CD4-positive, CD25-positive, alpha-beta regulatory T cell (primary cell): ENCODE results near the gene RNLS. TPM values are rescaled to one million over a fixed set of nuclear protein-coding genes. Genes with fewer than 3 reads are reported as not detected.

Source experiments
- ATAC-seq, 2 donors: fragments of 150-1000 bp; cut with Tn5 transposase; one replicate each; pipeline ENCODE4 v1.10.0; 2021; ENCODE audit warnings: low read depth in 2 of 2, moderate number of reproducible peaks in 2 of 2, moderate library complexity in 1 of 2
- DNase-seq, 3 donors: peaks; one replicate each; pipeline versions ENCODE4 v3.0.0 to v3.0.0-alpha.2; 2012 to 2022; ENCODE audit warnings: mixed read lengths in 1 of 3
- H3K27ac ChIP-seq: one replicate; pipeline ENCODE4 v1.7.0; 2013; ENCODE audit warnings: mild to moderate bottlenecking, low read length; ENCODE audit not compliant: insufficient read depth, poor library complexity, severe bottlenecking
- H3K27me3 ChIP-seq: one replicate; pipeline ENCODE4 v1.7.0; 2013; ENCODE audit warnings: low read length; ENCODE audit not compliant: control insufficient read depth, insufficient read depth
- H3K36me3 ChIP-seq: one replicate; pipeline ENCODE4 v1.7.0; 2013; ENCODE audit warnings: mild to moderate bottlenecking, low read length, moderate library complexity; ENCODE audit not compliant: control insufficient read depth, insufficient read depth
- H3K4me1 ChIP-seq: 2 replicates; pipeline ENCODE4 v1.7.0; 2013; ENCODE audit warnings: mild to moderate bottlenecking, low read length; ENCODE audit not compliant: insufficient read depth, control insufficient read depth, poor library complexity, severe bottlenecking
- H3K4me3 ChIP-seq: one replicate; pipeline ENCODE4 v1.7.0; 2013; ENCODE audit warnings: low read depth, mild to moderate bottlenecking, low read length, moderate library complexity
- H3K9me3 ChIP-seq, 2 experiments: 1 replicate in 1 of 2; 2 replicates in 1 of 2; pipeline ENCODE4 v1.7.0; 2013; ENCODE audit warnings: low read length in 2 of 2, mild to moderate bottlenecking in 1 of 2, moderate library complexity in 1 of 2; ENCODE audit not compliant: control insufficient read depth in 2 of 2
- H3K27ac Mint-ChIP-seq, 3 donors: one replicate each; pipeline ENCODE4 v1.8.0; 2020 to 2022; ENCODE audit warnings: mild to moderate bottlenecking in 3 of 3, mixed read lengths in 3 of 3, moderate library complexity in 2 of 3
- H3K27me3 Mint-ChIP-seq: one replicate; pipeline ENCODE4 v1.8.0; 2022; ENCODE audit warnings: mild to moderate bottlenecking, mixed read lengths
- H3K36me3 Mint-ChIP-seq: one replicate; pipeline ENCODE4 v1.8.0; 2020; ENCODE audit warnings: mixed read lengths
- H3K4me1 Mint-ChIP-seq, 4 donors: one replicate each; pipeline ENCODE4 v1.8.0; 2020 to 2022; ENCODE audit warnings: mixed read lengths in 4 of 4, mild to moderate bottlenecking in 1 of 4
- H3K4me3 Mint-ChIP-seq, 4 donors: one replicate each; pipeline ENCODE4 v1.8.0; 2020 to 2022; ENCODE audit warnings: mild to moderate bottlenecking in 4 of 4, mixed read lengths in 4 of 4, moderate library complexity in 3 of 4
- H3K9me3 Mint-ChIP-seq, 7 donors: one replicate each; pipeline ENCODE4 v1.8.0; 2020 to 2022; ENCODE audit warnings: mixed read lengths in 7 of 7, mild to moderate bottlenecking in 3 of 7, moderate library complexity in 2 of 7
- polyA plus RNA-seq, 4 donors: library from polyadenylated mRNA; unstranded; fragments of 300-500 nt; fragmentation: Illumina TruSeq; gene quantifications; one replicate each; pipeline ENCODE4 v1.2.3, GENCODE V29; 2021
- total RNA-seq: library from RNA; stranded (reverse); gene quantifications from one replicate; pipeline ENCODE4 v1.2.3, GENCODE V29; 2022

RNLS gene
- total and polyA plus RNA-seq, 5 donors from 2014 or later: 1.6 to 5.6 (median 4.4) TPM

- no peak overlapping the region for H3K27ac ChIP-seq
- no peaks in the 10 kb centered on the region for H3K36me3 Mint-ChIP-seq
- peaks cover 2% of the 10 kb centered on the region for H3K27me3 ChIP-seq
- H3K4me1 ChIP-seq: no peaks in the 10 kb centered on the region
- H3K9me3 Mint-ChIP-seq: peaks cover 0 to 2% (median 0%) of the 10 kb centered on the region in 7 donors
- H3K4me1 Mint-ChIP-seq: no peaks in the 10 kb centered on the region
- no peak overlapping the region for H3K4me3 ChIP-seq
- H3K36me3 ChIP-seq: no peaks in the 10 kb centered on the region
- no peak overlapping the region for H3K4me3 Mint-ChIP-seq
- ATAC-seq (no peak), DNase-seq (no peak)
- no peak overlapping the region for H3K27ac Mint-ChIP-seq
- H3K27me3 Mint-ChIP-seq: peaks cover 15% of the 10 kb centered on the region
- H3K9me3 ChIP-seq: no peaks in the 10 kb centered on the region
These were observed 46.7 kb downstream of the RNLS start for GRCh38 chr10:88536437-88536836.

DNA sequence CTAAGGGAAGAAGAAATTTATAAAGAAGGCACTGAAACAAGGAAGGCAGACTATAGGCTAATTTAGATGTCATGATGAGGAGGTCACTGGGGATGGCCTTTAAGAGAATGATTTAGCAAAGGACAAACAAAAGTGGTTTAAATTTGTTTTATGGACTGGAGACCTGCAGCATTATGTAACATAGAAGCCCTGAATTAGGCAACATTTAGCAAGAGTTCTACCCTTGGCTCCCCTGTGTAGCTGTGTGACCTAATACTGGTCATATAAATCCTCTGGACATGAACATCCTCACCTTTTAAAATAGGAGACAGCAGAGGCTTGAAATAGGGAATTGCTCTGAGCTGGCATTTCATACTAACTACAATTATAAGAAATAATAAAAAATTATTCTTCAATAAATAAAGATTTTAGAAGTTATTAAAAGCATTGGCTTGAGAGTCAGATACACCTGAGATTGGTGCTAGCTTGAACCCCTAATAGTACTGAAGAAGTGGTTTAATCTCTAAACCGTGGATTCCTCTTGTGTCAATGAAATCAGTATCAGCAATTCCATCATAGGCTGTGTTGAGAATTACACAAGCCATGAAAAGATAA, 48.9 kb downstream of the RNLS start:
- no peak overlapping the region for H3K27ac ChIP-seq
- no peak overlapping the region for H3K4me3 ChIP-seq
- peaks cover 2% of the 10 kb centered on the region for H3K27me3 ChIP-seq
- peaks cover 15% of the 10 kb centered on the region for H3K27me3 Mint-ChIP-seq
- H3K9me3 ChIP-seq: no peaks in the 10 kb centered on the region
- no peak for DNase-seq
- H3K36me3 ChIP-seq: no peaks in the 10 kb centered on the region
- no peaks in the 10 kb centered on the region for H3K4me1 ChIP-seq
- no peak overlapping the region for H3K4me3 Mint-ChIP-seq
- H3K36me3 Mint-ChIP-seq: no peaks in the 10 kb centered on the region
- peaks cover 0 to 2% (median 0%) of the 10 kb centered on the region in 7 donors for H3K9me3 Mint-ChIP-seq
- peaks cover 0 to 3% (median 0%) of the 10 kb centered on the region in 4 donors for H3K4me1 Mint-ChIP-seq
- ATAC-seq: no peak
- no peak overlapping the region for H3K27ac Mint-ChIP-seq

DNA sequence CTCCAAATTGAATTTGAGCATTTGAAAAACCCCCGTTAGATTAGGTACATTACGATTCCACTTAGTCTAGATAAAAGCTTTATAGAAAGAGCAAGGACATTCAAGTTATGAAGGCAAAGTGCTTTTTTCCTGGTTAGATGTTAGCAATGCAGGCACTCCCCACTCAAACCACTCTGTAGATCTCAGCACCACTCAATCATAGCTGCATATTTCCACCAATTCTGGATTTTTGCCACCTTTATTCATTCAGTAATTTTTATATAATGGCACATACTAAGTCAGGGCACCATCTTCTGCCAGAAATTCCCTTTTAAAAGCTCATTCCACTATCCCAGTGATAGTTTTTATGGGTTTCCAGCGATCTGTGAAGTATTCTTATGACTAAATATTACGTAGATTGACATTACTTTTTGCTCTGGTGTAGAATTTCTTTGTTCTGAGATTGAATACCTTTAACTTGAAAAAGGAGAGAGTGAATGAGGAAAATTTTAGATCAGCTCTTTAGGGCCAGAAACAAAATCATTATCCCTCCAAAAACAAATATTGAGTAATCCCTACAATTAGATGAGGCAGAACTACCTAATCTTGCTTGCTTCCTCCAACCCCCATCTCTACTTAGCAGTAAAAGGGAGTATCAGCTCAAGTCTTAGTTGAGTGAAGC, 51.6 kb downstream of the RNLS start:
- H3K27ac Mint-ChIP-seq: no peak overlapping the region
- Histone ChIP-seq H3K27ac (no peak overlapping the region), H3K9me3 (no peaks in the 10 kb centered on the region), H3K4me3 (no peak overlapping the region), H3K4me1 (no peaks in the 10 kb centered on the region), H3K27me3 (peaks cover 2% of the 10 kb centered on the region), H3K36me3 (no peaks in the 10 kb centered on the region)
- DNase-seq (no peak), ATAC-seq (no peak)
- peaks cover 0 to 3% (median 0%) of the 10 kb centered on the region in 4 donors for H3K4me1 Mint-ChIP-seq
- peaks cover 0 to 2% (median 0%) of the 10 kb centered on the region in 7 donors for H3K9me3 Mint-ChIP-seq
- H3K4me3 Mint-ChIP-seq: no peak overlapping the region
- H3K36me3 Mint-ChIP-seq: no peaks in the 10 kb centered on the region
- H3K27me3 Mint-ChIP-seq: peaks cover 9% of the 10 kb centered on the region

DNA sequence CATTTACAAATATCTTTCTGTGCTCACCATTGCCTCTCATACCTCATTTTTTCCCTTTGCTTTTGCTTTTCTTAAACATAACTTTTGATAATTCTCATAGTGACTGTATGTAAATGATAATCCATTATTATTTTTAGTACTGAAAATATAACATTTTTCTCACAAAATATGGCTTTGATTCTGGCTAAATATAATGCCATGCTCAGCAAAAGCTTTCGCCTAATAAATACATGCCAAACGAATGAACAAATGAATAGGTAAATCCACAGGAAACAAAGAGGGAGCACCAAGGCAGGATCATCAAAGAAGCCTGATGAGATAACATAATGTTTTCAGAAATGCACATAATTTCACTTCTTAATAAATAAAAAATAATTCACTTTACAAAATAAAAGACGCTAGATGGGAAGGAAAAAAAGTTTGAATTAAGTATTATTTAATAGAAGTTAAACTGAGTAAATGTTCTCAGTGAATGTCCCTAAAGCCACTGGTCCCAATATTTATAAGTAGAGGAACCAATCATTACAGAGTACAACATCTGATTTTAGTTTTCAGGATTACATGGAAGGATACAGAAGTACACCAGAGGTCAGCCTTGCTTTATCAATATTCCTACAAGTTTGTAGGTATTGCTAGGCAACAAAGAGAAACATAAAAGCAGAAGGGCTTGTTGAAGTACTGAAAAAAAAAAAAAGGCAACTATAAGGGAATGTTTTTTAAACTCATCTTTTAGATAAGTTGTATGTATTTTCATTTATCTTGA, 52.3 kb downstream of the RNLS start:
- Mint-ChIP-seq H3K4me3 (no peak overlapping the region), H3K36me3 (no peaks in the 10 kb centered on the region), H3K9me3 (peaks cover 0 to 2% (median 0%) of the 10 kb centered on the region in 7 donors), H3K27ac (no peak overlapping the region), H3K4me1 (peaks cover 0 to 3% (median 0%) of the 10 kb centered on the region in 4 donors), H3K27me3 (peaks cover 9% of the 10 kb centered on the region)
- Histone ChIP-seq H3K36me3 (no peaks in the 10 kb centered on the region), H3K4me3 (no peak overlapping the region), H3K27ac (no peak overlapping the region), H3K9me3 (no peaks in the 10 kb centered on the region), H3K27me3 (peaks cover 2% of the 10 kb centered on the region), H3K4me1 (no peaks in the 10 kb centered on the region)
- ATAC-seq (no peak), DNase-seq (no peak)

DNA sequence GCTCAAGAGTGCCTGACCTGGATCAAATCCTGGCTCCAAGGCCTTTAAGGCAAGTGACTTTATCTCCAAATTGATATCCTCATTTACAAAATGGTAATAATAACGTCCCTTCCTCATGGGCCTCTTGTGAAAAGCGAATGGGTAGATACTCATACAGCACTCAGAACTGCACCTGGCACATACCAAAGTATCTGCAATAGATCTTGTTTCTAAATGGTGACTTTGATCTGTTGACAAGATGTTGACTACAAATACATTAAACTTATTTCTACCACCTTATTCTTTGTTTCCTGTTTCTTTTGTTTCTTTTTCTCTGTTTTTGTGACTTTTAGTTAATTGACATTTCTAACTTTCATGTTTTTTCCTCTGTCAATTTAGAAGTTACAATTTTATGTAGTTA, 53.0 kb downstream of the RNLS start:
- Mint-ChIP-seq H3K4me3 (no peak overlapping the region), H3K4me1 (peaks cover 0 to 3% (median 0%) of the 10 kb centered on the region in 4 donors), H3K27me3 (peaks cover 11% of the 10 kb centered on the region), H3K27ac (no peak overlapping the region), H3K36me3 (no peaks in the 10 kb centered on the region), H3K9me3 (no peaks in the 10 kb centered on the region)
- no peaks in the 10 kb centered on the region for H3K9me3 ChIP-seq
- H3K36me3 ChIP-seq: no peaks in the 10 kb centered on the region
- H3K27ac ChIP-seq: no peak overlapping the region
- DNase-seq (no peak), ATAC-seq (no peak)
- H3K4me1 ChIP-seq: no peaks in the 10 kb centered on the region
- H3K27me3 ChIP-seq: peaks cover 2% of the 10 kb centered on the region
- no peak overlapping the region for H3K4me3 ChIP-seq

DNA sequence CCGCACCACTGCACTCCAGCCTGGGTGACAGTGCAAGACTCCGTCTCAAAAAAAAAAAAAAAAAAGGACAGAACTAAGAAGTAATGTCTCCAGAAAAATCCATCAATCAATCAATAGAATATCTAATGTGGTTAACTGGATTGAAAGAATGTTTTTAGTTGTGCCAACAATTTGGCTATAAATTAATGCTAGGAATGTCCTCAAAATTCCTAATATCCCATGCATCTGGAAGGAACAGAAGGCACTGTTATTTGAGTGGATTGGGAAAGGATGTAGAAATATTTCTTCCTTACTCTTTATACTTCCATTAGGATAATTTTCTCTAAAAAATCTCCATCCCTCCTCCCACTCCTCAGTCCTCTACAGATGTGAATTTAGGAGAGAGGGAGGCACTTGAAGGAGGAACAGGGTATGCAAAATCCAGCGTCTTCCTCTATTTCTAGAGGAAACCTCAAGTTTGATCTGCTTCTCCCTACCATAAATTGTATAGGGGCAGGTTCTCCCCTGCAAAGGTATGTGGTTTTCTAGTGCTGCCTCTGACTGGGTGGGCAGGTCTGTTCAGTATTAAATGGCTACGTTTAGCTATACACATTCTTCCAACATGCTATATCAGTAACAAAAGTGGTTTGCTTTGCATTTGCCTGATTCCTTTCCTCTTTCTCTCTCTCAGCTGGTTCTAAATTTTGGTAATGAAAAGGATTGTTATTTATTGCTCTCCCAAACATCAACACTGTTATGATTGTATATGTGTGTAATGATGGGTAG, 54.1 kb downstream of the RNLS start:
- H3K4me1 ChIP-seq: no peaks in the 10 kb centered on the region
- Mint-ChIP-seq H3K27me3 (peaks cover 5% of the 10 kb centered on the region), H3K9me3 (no peaks in the 10 kb centered on the region), H3K4me1 (peaks cover 0 to 3% (median 0%) of the 10 kb centered on the region in 4 donors), H3K27ac (no peak overlapping the region), H3K36me3 (no peaks in the 10 kb centered on the region), H3K4me3 (no peak overlapping the region)
- no peaks in the 10 kb centered on the region for H3K9me3 ChIP-seq
- DNase-seq: no peak
- no peak overlapping the region for H3K4me3 ChIP-seq
- H3K27ac ChIP-seq: no peak overlapping the region
- ATAC-seq: no peak
- no peaks in the 10 kb centered on the region for H3K36me3 ChIP-seq
- H3K27me3 ChIP-seq: peaks cover 2% of the 10 kb centered on the region

- no peaks in the 10 kb centered on the region for H3K9me3 ChIP-seq
- no peaks in the 10 kb centered on the region for H3K36me3 Mint-ChIP-seq
- H3K27ac Mint-ChIP-seq: no peak overlapping the region
- H3K4me3 ChIP-seq: no peak overlapping the region
- no peak for ATAC-seq
- peaks cover 5% of the 10 kb centered on the region for H3K27me3 Mint-ChIP-seq
- no peaks in the 10 kb centered on the region for H3K27me3 ChIP-seq
- no peaks in the 10 kb centered on the region for H3K9me3 Mint-ChIP-seq
- peaks cover 0 to 3% (median 0%) of the 10 kb centered on the region in 4 donors for H3K4me1 Mint-ChIP-seq
- H3K27ac ChIP-seq: no peak overlapping the region
- H3K4me3 Mint-ChIP-seq: no peak overlapping the region
- H3K4me1 ChIP-seq: no peaks in the 10 kb centered on the region
- DNase-seq: no peak
- H3K36me3 ChIP-seq: no peaks in the 10 kb centered on the region
These were observed 54.9 kb downstream of the RNLS start for GRCh38 chr10:88528201-88528600.
